Measurements from ENCODE around the gene BANF2.

The BANF2 gene

DNA sequence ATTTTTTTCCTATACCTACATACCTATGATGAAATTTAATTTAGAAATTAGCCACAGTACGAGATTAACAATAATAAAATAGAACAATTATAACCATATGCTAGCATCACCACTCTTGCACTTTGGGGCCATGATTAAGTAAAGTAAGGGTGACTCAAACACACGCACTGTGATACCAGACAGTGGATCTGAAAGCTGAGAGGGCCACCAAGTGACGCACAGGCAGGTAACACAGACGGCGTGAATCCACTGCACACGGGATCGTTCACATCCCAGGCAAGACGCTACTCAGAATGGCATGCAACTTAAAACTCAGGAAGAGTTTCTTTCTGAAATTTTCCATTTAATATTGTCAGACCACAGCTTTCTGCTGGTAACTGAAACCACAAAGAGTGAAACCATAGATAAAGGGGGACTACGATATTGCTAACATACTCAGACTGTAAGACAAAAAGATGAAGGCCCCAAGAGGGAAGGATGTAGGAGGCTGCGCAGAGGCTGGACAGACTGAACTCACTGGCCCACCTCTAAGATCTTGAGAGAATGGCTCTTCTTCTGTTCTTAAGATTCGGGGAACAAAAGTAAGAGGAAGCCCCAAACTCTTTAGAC lies 35.6 kb upstream of the BANF2 start:
- no peak for DNase-seq

DNA sequence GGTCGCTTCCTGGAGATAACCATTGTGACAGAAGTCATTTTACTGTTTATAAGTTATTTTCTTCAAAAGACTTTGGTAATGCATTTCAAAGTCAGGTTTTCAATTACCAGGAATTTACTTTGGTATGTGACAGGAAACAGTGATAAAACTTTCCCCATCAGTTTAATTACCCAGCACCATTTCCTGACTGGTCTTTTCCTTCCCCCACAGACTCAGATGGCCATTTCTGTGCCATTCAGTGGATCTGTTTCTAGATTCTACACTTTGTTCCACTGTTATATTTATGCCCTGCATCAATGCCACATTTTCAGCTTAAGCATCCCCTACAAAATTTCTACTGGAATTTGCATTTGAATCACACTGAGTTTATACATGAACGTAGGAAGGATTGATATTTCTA lies 34.0 kb upstream of the BANF2 start:
- no peak for DNase-seq

DNA sequence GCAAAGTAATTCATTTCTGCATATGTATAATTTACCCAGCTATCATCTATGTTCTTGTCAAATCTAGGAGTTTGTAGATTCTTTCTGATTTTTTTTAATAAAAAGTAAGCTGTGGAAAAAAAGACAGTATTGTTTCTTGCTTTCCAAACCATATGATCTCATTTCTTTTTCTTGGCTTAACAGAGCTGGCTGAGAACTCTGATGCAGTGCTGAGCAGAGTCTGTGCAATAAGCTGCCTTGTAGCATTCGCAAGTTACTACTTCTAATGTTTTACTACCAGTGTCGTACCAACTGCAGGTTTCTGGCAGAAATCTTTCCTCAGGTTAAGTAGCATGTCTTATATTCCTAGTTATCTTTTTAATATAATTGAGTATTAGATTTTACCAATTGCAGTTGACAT lies 33.3 kb upstream of the BANF2 start:
- DNase-seq, result no peak

DNA sequence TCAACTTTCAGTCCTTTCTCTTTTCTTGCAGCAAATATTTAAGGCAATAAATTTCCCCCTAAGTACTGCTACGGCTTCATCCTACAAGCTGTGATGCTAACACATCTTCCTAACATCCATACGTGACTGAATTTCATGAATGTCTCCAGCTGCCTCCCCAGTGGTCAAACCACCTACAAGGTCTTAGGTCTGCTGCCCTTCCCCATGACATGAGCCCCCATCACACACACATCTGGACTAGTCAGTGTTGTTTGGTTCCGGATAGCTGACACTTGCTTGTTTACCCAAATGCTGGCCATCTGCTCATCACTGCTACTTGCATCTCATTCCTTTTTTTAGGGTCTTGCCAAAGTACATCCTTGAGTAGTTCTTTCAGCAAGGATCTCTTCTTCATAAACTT lies 32.3 kb upstream of the BANF2 start:
- DNase-seq, result no peak

DNA sequence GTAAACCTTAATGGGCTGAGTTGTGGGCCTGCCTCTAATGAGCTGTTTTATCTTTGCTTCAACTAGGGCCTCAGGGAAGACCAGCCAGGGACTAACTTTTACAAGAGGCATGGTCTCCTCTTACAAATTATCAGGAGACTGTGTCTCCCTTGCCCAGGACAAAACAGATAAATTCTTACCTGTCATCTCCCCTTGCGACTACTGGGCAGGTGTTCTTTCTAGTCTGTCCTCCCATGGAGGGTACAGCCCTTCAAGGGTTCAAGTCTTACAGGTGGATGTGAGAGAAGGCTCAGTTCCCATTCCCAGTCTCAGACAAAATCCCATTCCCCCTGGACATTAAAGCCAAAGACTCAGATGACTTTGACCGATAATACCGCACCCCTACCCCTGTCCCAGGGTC lies 31.3 kb upstream of the BANF2 start:
- no peak for DNase-seq

DNA sequence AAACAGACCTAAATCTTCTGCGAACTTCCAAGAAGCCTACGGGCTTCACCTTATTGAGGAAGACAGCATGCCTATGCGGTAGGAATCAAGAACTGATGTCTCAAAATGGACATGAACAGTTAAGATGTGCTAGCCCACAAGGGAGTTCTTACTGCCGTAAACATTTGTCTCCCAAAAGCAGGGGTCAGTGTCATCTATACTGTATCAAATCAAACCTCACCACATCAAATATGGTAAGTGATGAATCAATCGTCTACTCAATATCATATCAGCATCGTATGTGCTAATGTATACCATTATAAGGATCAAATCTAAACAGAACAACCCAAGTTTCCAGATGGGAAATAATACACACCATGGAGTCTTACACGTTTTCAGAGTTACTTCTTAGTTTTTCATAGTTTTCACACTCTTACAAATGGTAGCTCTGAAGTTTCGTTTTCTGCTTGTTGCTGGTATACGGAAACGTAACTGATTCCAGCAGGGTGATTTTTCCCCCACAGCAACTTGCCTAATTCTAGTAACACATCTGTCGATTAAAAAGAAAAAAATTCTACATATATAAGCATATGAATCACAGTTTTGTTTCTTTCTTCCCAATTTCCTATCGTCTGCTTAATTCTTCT lies 30.3 kb upstream of the BANF2 start:
- DNase-seq, result no peak

DNA sequence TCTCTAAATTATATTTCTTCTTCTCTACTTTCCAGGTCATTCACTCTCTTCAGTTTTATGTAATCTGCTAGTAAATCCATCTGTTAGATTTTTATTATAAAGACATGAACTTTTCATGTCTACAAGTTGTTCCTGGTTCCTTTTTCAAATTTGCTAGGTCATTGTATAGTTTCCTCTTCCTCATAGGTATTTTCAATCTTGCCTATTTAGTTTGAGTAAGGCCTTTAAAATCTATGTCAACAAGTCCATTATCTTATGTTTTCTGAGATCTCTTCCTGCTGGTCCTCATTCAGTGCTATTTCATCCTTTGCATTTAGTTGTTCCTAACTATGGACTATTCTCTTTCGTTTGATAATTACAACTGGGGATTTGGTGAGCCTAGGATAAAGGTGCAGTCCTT lies 28.8 kb upstream of the BANF2 start:
- DNase-seq, result no peak

DNA sequence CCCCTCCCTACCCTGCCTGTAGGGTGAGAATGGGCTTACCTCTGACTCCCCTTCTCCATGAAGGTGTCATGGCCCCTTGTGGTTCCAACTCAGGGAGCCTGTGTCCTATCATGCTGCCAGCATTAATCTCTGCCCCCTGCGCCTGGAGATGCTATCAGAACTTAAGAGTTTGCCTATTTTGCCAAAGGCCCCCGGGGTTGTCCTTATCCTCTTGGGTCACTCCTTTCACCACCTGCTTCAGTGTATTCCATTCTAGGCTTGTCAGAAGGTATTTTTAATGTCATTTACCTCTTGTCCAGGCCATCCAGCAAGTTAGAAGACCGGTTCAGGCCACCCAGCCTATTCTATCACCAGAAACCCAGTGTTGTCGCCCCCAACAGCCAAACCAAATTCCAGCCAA lies 28.2 kb upstream of the BANF2 start:
- DNase-seq, result no peak

DNA sequence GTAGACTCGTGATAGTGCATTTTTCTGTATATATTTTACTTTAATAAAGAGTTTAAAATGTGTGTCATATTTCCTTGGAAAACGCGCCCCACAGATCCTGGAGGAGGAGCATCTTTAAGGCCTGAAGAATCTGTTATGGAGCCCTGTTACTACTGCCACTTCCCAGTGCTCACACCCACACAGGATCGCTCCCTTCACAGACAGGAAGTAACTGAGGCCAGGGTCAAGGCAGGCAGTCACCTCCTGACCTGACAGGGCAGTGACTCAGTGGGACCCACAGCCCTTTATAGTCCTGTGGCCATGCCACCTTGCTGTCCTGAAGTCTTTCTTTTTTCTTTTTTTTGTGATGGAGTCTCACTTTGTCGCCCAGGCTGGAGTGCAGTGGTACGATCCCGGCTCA lies 26.7 kb upstream of the BANF2 start:
- no peak for DNase-seq

DNA sequence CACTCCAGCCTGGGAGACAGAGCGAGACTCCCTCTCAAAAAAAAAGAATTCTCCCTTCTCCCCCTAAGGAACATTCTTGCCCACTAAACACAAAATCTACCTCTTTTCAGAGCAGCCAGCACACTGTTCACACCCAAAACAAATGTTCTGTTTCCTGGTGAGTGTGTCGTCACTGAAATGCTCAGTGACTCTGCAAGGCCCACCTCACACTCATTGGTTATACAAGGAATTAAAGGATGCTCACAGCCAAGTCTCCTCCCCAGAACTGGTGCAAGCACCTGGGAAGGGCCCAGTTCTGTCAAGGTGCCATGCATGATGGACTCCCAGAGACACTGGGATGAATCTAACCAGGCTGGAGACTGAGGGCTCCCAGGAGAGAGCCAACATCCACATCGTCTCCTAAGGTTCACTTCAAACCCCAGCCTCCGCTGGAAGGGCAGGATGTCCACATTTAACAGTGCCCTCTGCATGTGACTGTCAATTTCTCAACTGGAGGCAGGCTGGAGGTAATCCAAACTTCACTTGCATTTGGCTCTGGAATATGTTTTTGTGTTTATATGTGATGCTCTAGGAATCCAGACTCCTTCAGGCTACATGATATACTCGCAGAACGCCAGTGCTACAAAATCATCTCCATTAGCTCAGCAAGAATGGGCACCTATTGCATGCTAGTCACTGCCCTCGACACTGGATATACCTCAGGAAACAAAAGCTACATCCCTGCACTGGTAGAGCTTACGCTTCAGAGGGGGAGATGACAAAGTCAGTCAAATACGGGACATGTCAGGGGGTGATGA lies 24.8 kb upstream of the BANF2 start:
- DNase-seq, result no peak

DNA sequence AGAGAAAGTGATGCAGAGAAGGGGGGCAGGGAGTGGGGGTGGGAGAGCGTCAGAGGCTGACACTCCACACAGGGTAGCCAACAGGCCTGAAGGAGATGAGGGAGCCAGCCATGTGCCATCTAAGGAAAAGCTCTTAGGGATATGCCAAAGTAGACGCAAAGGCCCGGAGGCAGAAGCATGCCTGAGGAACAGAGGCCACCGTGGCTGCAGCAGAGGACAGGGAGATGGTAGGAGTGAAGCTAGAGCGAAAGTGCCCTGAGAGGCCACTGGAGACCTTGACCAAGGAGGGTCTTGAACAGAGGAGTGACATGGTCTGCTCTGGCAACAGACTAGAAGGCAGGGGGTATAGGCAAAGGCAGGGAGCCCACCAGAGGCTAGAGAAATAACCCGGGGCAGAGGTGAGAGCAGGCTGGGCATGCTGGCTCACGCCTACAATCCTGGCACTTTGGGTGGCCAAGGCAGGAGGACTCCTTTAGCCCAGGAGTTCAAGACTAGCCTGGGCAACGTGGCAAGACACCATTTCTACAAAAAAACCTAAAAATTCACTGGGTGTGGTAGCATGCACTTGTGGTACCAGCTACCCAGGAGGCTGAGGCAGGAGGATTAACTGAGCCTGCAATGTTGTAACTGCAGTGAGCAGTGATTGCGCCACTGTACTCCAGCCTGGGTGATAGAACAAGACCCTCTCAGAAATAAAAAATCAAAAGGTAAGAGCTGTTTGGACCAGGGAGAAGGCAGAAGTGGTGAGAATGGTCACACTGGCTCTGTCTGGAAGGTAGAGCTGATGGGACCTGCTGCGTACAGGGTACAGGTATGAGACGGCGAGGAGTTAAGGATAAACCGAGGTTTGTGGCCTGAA lies 24.0 kb upstream of the BANF2 start:
- no peak for DNase-seq

DNA sequence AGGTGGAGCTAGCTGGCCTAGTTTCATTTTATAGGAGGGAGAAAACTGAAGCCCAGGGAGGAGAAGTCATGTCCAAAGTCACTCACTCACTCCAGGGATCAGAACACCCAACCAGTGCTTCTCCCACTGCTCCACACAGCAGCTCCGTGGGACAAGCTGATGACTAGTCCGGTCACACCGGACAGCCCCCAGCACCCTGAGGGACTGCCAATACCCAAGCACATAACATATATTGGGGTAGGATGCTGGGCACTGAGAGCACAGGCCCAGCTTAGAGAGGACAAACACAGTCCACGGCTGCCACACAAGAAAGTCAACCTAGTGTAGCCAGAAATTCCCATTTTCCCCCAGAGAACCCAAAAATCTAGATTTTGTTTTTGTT lies 23.4 kb upstream of the BANF2 start:
- no peak for DNase-seq

DNA sequence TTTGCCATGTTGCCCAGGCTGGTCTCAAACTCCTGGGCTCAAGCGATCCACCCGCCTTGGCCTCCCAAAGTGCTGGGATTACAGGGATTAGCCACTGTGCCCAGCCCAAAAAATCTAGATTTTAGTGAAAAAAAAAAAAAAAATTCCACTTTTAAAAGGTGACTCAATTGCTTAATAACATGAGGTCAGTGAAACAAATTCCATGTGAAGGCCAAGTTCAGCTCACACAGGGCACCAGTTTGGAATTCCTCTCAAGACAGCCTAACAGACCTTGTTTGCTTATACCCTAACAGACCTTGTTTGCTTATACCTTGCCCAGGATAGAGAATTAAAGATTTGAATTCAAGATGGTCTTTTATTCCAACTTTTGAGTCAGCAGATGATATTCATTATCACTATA lies 22.8 kb upstream of the BANF2 start:
- DNase-seq, result no peak

DNA sequence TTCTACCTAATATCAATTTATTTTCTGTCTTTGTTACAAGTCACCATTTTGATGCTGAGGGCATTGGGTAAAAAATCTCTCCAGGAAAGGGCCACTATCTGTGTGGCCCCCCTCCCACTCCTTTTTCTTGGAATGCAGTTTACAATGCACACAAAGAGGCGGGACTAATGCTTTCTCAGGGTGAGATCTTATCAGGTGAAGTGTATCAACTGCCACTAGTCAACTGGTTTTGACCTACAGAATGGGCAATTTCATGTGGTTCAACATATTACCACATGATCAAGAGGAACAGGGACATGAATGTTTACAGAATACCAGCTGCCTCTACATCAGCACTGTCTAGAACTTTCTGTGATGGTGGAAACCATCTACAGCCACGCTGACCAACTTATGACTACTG lies 21.5 kb upstream of the BANF2 start:
- no peak for DNase-seq

DNA sequence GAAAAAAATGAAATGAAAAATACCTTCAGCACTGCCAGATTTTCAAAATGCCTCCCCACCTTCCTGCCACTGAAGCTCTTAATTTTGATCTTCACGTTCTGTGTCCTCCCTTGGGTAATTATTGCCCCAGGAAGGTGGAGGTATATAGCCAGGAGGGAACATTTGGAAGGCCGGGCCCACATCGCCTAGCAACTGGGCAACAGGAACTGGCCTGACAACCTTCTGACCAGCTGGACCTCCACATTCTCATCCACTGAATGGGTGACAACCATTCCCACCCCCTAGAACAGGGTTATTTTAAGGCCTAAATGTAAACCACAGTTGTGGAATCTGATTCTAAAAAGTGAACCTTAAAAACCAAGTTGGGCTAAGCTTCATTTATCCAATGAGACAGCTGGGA lies 20.9 kb upstream of the BANF2 start:
- DNase-seq, result no peak

DNA sequence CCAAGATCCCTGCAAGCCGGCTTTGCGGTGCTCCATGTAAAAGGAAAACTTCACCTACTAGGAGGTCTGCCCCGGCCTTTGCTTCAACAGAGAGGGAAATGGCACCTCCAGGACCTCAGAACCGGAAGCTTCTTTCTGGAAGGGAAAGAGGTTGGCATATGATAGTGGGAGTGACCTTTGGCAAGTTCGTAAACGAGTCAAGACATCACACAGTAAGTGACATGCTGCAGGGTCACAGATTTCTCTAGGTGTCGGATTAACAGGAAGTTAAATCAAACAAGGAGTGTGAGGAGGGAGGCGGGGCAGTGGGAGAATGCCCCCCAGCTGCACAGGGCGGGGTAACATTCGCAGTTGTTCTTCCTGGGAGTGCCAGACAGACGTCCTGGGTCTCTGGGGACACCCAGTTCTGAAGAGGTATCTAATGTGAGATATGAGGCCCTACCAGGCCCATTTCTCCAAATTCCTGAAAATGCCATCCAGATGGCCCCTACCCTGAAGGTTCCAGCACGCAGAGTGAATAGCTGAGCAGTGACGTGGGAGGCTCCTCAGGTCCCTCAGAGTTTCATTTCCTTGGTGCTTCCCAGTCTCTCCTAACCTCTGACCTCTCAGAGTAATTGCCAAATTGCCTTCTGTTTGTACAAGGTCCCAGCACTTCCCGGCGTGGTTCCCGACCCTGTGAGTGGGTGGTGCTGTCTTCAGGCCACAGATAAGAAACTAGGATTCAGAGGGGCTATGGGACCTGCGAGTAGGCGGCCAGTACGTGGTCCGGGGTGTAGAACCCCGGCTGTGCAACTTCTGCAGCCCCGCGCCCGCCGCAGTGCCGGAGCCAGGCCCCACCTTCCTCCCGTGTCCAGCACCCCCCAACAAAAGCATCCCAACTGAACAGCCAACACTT lies 19.6 kb upstream of the BANF2 start:
- no peak for DNase-seq

DNA sequence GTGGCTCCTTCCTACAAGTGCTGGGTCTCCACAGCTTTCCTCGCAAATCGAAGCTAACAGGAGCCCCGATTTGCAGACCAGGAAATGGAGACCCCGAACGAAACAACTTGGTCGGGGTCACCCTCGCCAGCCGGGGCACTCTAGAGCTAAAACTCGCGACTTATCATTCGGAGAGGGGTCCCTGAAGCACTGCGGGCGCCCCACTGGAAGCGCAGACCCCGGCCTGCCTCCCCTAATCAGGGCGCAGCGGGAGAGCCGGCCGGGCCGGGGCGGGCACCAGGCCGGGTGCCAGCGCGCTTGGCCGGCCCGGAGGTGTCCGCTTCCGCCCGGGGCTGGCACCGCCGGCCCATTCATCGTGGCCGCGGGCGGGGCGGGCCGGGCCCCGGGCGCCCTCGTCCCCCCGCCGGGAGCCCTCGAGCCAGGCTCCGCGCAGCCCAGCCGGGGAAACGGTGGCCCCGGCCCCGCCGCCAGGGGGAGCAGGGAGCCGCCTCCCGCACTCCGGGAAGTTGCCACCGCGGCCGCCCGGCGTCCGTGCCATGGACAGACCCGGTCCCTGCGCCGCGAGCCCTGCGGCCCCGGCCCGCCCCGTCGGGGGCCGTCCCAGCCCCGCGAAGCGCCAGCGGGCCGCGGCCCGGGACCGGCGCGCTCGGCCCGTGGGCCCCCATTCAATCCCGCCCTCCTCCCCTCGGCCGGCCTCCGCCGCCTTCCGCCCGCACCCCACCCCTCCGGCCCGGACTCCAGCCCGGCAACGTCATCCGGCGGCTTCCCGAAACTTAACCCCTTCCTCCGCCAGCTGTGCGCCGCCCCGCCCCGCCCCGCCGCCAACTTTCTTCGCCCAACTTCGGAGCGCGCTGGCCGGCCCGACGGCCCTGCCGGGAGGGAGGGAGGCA lies 18.7 kb upstream of the BANF2 start:
- peak; percentile 18 for DNase-seq

DNA sequence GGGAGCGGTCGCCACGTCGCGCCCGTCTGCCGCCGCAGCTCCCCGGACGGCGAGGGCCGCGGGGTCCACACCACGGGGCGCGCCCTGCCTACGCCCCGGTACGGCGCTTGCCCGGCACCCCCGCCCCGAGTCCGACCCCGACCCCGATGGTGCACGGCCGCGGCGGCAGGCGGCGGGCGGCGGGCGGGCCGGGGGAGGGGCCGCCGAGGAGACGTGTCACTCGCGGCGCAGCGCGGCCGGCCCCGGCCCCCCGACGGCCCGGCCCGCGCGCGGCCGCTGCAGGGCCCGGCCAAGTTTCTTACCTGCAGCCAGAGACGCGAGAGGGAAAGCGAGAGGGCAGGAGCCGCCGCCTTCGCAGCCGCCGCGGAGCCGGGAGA lies 18.1 kb upstream of the BANF2 start:
- DNase-seq, result no peak

DNA sequence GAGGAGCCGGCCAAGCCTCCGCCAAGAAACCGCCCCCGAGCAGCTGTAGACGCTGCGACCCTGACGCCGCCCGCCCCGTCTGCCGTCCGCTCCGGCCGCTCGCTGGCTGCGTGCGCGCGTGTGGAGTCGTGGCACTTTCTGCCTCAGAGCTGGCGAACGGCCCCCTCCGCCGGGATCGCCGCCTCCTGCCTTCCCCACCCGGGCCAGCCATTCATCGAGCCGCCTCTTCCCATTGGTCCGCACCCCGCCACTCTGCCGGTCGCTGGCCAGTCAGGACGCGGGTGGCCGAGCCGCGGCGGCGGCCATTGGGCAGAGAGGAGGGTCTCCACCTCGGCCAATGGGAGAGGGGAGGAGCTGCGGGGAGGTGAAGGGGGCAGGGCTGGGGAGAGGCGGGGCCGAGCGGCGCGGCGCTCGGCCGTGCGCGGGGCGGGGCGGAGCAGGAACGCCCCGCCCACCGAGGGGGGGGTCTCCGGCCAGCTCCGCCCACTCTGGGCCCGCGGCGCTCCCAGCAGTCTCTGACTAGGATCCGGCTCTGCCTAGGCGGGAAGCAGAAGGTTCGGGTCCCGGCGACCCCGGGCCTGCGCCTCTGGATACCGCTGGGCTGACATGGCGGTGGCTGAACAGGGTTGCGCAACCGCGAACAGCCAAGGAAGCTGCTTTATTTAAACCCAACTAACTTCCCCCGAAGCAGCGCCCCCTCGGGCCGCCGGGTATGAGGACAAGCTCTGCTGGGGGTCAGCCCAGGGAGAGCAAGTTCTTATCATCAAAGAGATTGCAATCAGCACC lies 17.5 kb upstream of the BANF2 start, which contains the start of gene RRBP1:
TSS of gene RRBP1 (minus strand) at position 140 of the 786 bp plus-strand sequence. CDS start 21,735 bp downstream, outside the sequence.
- DNase-seq, result peak; percentile 85

DNA sequence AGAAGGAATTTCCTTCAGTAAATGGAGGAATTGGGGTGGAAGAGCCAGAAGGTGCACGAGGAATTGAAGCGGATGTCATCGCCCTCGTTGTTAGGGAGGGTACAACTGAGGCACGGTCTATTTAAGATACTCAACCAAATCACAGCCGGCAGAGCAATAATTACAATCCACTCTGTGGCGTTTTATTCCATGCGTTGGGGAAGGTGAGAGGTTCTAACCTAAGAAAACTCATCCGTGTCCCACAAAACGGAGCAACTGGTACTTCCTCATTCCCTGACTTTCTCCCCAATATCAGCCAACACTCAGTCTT lies 16.9 kb upstream of the BANF2 start:
- no peak for DNase-seq
